Loucy (cell line): ENCODE results near the gene LTBP4.
A peak's percentile ranks its signal among the peaks of the same experiment; 100 is the strongest.

Source experiments
- H2AFZ ChIP-seq: fragments of 200-600 bp; sonication (generic); 2 replicates; pipeline ENCODE4 v1.6.0; 2016; ENCODE audit warnings: antibody characterized with exemption, mild to moderate bottlenecking, low read length, moderate library complexity
- H3F3A ChIP-seq: fragments of 200-600 bp; 2 replicates; pipeline ENCODE4 v1.6.0; 2016; ENCODE audit warnings: antibody characterized with exemption, low read depth, mild to moderate bottlenecking
- H3K27me3 ChIP-seq: fragments of 200-600 bp; sonication (generic); 2 replicates; pipeline ENCODE4 v1.6.1; 2014; ENCODE audit warnings: low read length, mild to moderate bottlenecking; ENCODE audit not compliant: insufficient read depth, poor library complexity, severe bottlenecking
- H3K36me3 ChIP-seq: fragments of 200-600 bp; sonication (generic); 2 replicates; pipeline ENCODE4 v1.6.1; 2016; ENCODE audit warnings: low read length; ENCODE audit not compliant: insufficient read depth
- H3K4me1 ChIP-seq: fragments of 200-600 bp; sonication (generic); 2 replicates; pipeline ENCODE4 v1.5.1; 2014; ENCODE audit warnings: low read length, mild to moderate bottlenecking; ENCODE audit not compliant: insufficient read depth, poor library complexity, severe bottlenecking
- H3K4me2 ChIP-seq: fragments of 200-600 bp; sonication (generic); 2 replicates; pipeline ENCODE4 v1.6.0; 2014; ENCODE audit warnings: antibody characterized with exemption, low read length, low read depth, mild to moderate bottlenecking; ENCODE audit not compliant: poor library complexity, severe bottlenecking
- H3K4me3 ChIP-seq: fragments of 200-600 bp; sonication (generic); 2 replicates; pipeline ENCODE4 v1.5.1; 2014; ENCODE audit warnings: low read length, mild to moderate bottlenecking, mixed read lengths; ENCODE audit not compliant: poor library complexity, severe bottlenecking
- H3K79me2 ChIP-seq: fragments of 200-600 bp; sonication (generic); 2 replicates; pipeline ENCODE4 v1.6.1; 2014; ENCODE audit warnings: low read length; ENCODE audit not compliant: insufficient read depth
- H3K9ac ChIP-seq: fragments of 200-600 bp; sonication (generic); 2 replicates; pipeline ENCODE4 v1.6.0; 2014; ENCODE audit warnings: mild to moderate bottlenecking, low read depth, low read length, moderate library complexity; ENCODE audit not compliant: poor library complexity, severe bottlenecking
- H3K9me2 ChIP-seq: fragments of 200-600 bp; sonication (generic); replicated peaks from 2 replicates; pipeline ENCODE4 v1.6.1; 2016; ENCODE audit warnings: low read depth, low read length, mixed read lengths
- H3K9me3 ChIP-seq: fragments of 200-600 bp; sonication (generic); 2 replicates; pipeline ENCODE4 v1.6.1; 2014; ENCODE audit warnings: mild to moderate bottlenecking, antibody characterized with exemption, low read length, low read depth; ENCODE audit not compliant: insufficient read depth
- H4K20me1 ChIP-seq: fragments of 200-600 bp; sonication (generic); 2 replicates; pipeline ENCODE4 v1.6.0; 2014; ENCODE audit warnings: antibody characterized with exemption, low read length, mild to moderate bottlenecking; ENCODE audit not compliant: insufficient read depth, poor library complexity, severe bottlenecking
- EZH2phosphoT487 ChIP-seq: fragments of 200-600 bp; IDR thresholded peaks from 2 replicates; pipeline ENCODE4 v1.6.1; 2018; ENCODE audit warnings: antibody characterized with exemption, mild to moderate bottlenecking, moderate library complexity, borderline replicate concordance
- TF ChIP-seq, protein P1 (sequence below): fragments of 200-600 bp; sonication (generic); conservative IDR thresholded peaks from 2 replicates; pipeline ENCODE4 v1.5.1; 2014; ENCODE audit warnings: mild to moderate bottlenecking, antibody characterized with exemption, low read length

Gene LTBP4

GRCh38 chr19:40673397-40673796, 72.2 kb downstream of the LTBP4 start:
- no peak overlapping the region for H3K4me3 ChIP-seq
- H3K9ac ChIP-seq = peak overlapping the region; percentile 51
- H3K36me3 ChIP-seq = no peaks in the 10 kb centered on the region; the same call in 1 of the 2 replicates
- no peaks in the 10 kb centered on the region for H3K79me2 ChIP-seq
- H3K4me2 ChIP-seq = peak overlapping the region; percentile 50
- no peaks in the 10 kb centered on the region for H3F3A ChIP-seq
- no peaks in the 10 kb centered on the region for H3K9me2 ChIP-seq
- H4K20me1 ChIP-seq = no peaks in the 10 kb centered on the region
- no peaks in the 10 kb centered on the region for H3K27me3 ChIP-seq
- H3K4me1 ChIP-seq = peaks cover 13% of the 10 kb centered on the region
- H3K9me3 ChIP-seq = no peaks in the 10 kb centered on the region
- no peak overlapping the region for H2AFZ ChIP-seq
- no peak for TF ChIP-seq EZH2phosphoT487
- TF ChIP-seq, protein P1, sequence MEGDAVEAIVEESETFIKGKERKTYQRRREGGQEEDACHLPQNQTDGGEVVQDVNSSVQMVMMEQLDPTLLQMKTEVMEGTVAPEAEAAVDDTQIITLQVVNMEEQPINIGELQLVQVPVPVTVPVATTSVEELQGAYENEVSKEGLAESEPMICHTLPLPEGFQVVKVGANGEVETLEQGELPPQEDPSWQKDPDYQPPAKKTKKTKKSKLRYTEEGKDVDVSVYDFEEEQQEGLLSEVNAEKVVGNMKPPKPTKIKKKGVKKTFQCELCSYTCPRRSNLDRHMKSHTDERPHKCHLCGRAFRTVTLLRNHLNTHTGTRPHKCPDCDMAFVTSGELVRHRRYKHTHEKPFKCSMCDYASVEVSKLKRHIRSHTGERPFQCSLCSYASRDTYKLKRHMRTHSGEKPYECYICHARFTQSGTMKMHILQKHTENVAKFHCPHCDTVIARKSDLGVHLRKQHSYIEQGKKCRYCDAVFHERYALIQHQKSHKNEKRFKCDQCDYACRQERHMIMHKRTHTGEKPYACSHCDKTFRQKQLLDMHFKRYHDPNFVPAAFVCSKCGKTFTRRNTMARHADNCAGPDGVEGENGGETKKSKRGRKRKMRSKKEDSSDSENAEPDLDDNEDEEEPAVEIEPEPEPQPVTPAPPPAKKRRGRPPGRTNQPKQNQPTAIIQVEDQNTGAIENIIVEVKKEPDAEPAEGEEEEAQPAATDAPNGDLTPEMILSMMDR = no peak

DNA sequence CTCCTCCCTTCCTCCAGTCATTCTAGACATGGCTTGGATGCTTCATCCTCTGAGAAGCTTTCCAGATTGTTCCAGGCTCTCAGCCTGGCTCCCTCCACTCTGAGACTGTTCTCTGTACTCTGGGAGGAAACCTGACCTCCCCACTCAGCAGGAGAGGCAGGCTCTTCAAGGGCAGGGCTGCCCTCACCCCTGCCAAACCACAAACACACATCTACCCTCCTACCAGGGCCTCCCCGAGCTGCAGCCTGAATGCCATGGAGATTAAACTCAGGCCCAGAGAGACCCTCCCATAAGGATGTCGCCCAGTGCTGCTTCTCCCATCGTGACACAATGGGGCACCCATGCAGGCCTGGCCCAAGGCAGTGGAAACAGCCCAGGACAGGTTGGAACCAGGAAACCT, 73.1 kb downstream of the LTBP4 start:
- TF ChIP-seq, protein P1 = no peak
- TF ChIP-seq EZH2phosphoT487 = no peak
- H3K79me2 ChIP-seq = no peaks in the 10 kb centered on the region
- H2AFZ ChIP-seq = peak overlapping the region; percentile 57; the same call in 1 of the 2 replicates
- no peaks in the 10 kb centered on the region for H3K27me3 ChIP-seq
- H3K4me3 ChIP-seq = peak overlapping the region; percentile 17
- no peaks in the 10 kb centered on the region; the same call in 1 of the 2 replicates for H3K36me3 ChIP-seq
- no peaks in the 10 kb centered on the region for H4K20me1 ChIP-seq
- H3K9ac ChIP-seq = peak overlapping the region; percentile 51
- peaks cover 13% of the 10 kb centered on the region for H3K4me1 ChIP-seq
- peak overlapping the region; percentile 50 for H3K4me2 ChIP-seq
- no peaks in the 10 kb centered on the region for H3F3A ChIP-seq
- no peaks in the 10 kb centered on the region for H3K9me2 ChIP-seq
- H3K9me3 ChIP-seq = no peaks in the 10 kb centered on the region

DNA sequence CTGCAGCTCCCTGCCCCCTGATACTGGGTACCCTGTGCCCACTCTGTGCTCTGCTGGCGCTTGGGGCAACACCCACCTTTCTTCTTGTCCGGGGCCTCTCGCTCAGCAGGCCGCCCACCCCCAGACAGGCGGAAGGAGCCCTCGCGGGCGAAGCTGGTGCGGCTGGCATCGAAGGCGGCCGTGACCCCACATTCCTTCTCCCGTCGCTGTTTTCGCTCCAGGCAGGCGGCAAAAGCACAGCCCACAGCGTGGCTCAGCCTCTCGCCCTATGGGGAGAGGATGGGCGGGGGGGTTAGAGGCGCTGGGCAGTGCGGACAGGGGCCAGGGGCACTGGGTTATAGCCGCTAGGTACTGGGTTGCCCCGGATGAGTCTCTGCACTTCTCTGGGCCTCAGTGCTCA, 76.0 kb downstream of the LTBP4 start:
- no peak overlapping the region for H2AFZ ChIP-seq
- peaks cover 13% of the 10 kb centered on the region for H3K4me1 ChIP-seq
- no peak overlapping the region for H3K4me2 ChIP-seq
- H3F3A ChIP-seq = no peaks in the 10 kb centered on the region
- H3K9me3 ChIP-seq = no peaks in the 10 kb centered on the region
- no peaks in the 10 kb centered on the region for H3K9me2 ChIP-seq
- H3K79me2 ChIP-seq = no peaks in the 10 kb centered on the region
- H3K9ac ChIP-seq = no peak overlapping the region
- no peaks in the 10 kb centered on the region for H3K27me3 ChIP-seq
- H4K20me1 ChIP-seq = no peaks in the 10 kb centered on the region
- TF ChIP-seq, protein P1 = no peak
- no peak for TF ChIP-seq EZH2phosphoT487
- no peaks in the 10 kb centered on the region for H3K36me3 ChIP-seq
- no peak overlapping the region for H3K4me3 ChIP-seq
